Glomerular visceral epithelial cell (primary cell): ENCODE data around the gene ASIC1.
A peak's percentile ranks its signal among the peaks of the same experiment; 100 is the strongest.

ENCODE experiments used
- DNase-seq: peaks from one replicate; pipeline ENCODE4 v3.0.0-alpha.2; 2016; ENCODE audit errors: extremely low spot score

ASIC1 gene

DNA sequence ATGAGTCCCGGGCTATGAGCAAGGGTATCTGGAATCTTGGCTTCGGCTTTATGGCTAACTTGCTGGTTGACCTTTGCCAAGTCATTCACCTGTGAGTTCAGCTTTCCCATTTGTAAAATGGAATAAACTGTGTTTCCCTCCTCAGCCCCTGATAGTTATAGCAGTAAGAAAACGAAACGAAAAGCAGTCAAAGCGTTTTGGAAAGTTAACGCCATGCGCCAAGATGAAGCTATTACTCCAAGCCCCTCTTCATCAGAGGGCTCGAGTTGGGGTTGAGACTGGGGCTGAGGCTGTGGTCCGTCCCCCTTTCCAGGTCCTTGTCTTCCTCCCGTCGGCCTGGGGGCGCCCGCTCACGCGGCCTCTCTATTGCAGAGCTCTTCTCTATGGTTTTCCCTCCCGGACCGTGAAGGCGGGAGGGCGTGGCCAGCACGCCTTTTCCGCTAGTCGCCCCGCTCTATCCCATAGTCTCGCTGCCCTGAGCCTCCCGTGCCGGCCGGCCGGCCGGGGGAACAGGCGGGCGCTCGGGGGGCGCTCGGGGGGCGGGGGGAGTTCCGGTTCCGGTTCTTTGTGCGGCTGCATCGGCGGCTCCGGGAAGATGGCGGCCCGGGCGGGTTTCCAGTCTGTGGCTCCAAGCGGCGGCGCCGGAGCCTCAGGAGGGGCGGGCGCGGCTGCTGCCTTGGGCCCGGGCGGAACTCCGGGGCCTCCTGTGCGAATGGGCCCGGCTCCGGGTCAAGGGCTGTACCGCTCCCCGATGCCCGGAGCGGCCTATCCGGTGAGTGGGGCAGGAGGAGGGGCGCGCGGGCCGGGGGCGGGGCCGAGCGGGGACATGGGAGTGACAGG is 27.6 kb downstream of the ASIC1 start, which contains the start of gene SMARCD1:
Gene SMARCD1, plus strand, starts transcription at position 568 of the 840 bp plus-strand sequence. Its CDS starts 28 bp downstream, at position 596.
- peak; percentile 92 for DNase-seq

DNA sequence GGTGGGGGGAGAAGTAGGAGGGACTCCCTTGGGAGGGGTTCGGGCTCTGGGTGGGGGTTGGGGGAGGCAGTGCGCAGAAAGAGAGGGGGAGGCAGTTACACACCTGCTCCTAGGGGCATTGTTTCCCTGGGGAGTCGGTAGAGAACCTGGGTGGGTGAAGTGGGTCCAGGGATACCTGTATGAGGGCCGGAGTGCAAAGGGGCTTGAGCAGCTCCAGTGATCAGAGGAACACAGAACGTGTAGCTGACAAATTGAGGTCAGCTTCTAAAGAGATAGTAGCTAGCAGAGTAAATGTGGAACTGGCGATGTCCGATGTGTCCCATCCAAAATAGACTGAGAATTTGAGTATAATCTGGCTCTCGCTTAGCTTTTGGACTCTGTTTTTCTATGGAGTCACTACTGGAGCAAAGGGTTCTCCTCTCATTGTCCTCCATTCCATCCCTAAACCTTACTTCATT is 28.2 kb downstream of the ASIC1 start:
- no peak for DNase-seq

DNA sequence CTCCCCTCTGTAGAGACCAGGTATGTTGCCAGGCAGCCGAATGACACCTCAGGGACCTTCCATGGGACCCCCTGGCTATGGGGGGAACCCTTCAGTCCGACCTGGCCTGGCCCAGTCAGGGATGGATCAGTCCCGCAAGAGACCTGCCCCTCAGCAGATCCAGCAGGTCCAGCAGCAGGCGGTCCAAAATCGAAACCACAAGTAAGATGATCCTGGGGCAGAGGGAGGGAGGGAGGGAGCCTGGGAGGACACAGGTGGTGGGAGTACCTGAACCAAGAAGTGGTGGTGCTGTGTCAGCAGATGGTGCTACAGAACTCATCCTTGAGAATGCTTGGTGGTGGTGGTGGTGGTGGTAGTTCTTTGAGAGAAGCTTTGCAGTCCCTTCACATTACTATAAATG is 28.8 kb downstream of the ASIC1 start:
- no peak for DNase-seq

DNA sequence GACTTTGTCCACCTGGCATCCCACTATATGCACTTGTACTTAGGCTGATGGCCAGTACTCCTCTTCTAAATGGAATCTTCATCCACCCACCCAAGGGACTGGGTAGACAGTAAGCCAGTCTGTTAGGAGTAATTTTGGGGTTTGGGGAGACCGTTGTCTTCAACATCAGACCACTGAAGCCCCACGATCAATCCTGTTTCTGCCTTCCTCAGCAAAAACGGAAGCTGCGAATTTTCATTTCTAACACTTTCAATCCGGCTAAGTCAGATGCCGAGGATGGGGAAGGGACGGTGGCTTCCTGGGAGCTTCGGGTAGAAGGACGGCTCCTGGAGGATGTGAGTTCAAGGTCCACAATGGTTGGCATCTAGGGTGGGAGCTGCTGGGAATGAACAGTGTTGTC is 29.8 kb downstream of the ASIC1 start:
- no peak for DNase-seq

DNA sequence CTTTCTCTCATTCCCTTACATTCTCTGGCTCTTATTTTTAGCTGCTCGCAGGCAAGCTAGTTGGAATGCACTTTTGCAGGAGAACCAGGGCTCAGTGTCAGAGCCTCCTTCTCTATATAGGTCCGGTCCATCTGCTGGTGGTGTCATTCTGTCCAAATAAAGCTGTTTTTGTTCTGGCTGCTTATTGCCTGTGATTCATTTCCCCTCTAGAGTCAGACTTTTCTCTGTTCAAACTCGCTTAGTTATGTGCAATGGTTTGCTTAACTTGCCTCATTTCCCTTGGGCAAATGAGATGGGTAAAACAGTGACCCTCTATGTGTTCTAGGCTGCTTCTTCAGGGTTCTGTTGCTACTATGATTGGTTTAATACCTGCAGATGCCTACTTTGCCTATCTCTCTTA is 30.6 kb downstream of the ASIC1 start:
- DNase-seq: no peak

DNA sequence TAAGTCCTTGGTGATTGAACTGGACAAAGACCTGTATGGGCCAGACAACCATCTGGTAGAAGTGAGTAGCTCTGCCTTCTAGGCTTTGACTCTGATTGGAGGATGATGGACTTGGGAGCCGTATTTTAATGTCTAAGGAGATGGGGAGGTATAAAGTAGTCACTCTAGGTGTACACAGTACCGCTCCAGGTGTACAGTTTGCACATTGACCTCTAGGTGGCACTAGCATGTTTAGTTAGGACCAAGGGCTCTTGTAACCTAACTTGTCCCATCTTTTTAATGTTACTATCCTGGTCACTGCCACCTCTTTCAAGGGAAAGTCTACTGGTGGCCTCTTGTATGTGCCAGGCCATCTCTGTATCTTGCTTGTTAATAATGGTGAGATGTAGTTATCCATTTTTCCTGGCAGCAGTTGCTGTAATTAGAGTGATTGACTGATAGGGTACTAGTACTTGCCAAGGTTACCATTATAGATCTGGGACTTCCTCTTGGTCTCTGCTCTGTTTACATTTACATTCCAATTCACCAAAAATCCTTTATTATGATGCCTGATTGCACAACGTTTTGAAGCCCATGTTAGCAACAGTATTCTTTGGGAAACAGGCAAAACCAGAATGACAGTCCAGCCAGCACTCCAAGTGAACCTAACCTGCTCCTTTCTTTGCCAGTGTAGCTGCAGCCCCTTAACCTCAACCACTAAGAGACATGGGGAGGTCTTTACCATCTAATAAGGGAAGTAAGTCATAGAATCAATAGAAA is 31.4 kb downstream of the ASIC1 start:
- DNase-seq: peak; percentile 54

DNA sequence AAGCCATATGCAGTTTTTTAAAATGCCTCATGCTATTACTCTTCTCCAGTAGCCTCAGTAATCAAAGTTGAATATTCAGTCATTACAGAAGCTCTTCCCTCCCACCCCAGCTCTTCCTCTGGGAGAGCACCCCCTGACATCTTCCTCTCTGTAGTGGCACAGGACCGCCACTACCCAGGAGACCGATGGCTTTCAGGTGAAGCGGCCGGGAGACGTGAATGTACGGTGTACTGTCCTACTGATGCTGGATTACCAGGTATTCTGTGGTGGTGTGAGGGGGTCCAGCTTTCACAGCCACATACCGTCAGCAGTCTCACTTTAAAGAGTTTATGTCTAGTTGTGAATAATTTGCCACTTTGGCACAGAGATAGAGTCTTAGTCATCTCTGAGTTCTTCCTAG is 32.3 kb downstream of the ASIC1 start:
- DNase-seq: no peak

DNA sequence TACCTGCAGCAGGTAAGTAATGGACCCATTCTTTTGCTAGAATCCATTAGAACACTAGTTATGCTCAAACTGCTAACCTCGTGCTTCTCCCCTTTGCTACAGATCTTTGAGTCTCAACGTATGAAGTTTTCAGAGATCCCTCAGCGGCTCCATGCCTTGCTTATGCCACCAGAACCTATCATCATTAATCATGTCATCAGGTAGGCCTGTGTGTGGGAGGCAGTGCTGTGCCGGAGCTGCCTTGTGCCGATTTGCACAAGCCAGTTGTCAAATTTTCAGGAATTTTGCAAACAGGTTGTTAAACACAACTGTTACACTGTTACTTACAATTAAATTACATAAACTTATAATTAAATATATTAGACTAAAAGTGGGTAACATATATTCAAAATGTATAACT is 33.0 kb downstream of the ASIC1 start:
- no peak for DNase-seq

DNA sequence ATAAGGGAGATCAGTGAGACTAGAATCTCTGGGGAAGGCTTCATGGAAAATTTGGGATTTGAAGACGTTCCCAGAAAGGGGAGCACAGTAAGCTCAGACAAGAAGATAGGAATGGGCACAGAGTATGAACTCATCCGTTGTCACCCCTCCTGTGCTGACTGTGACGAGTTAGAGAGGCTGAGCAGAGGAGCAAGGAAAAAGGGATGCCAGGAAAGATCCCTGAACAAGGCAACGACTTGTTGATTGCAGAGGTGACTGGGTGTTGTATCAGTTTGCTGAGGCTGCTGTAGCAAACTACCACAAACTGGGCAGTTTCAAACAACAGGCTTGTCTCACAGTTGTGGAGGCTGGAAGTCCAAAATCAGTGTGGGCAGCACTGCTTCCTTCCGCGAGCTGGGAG is 40.6 kb downstream of the ASIC1 start:
- DNase-seq: no peak

DNA sequence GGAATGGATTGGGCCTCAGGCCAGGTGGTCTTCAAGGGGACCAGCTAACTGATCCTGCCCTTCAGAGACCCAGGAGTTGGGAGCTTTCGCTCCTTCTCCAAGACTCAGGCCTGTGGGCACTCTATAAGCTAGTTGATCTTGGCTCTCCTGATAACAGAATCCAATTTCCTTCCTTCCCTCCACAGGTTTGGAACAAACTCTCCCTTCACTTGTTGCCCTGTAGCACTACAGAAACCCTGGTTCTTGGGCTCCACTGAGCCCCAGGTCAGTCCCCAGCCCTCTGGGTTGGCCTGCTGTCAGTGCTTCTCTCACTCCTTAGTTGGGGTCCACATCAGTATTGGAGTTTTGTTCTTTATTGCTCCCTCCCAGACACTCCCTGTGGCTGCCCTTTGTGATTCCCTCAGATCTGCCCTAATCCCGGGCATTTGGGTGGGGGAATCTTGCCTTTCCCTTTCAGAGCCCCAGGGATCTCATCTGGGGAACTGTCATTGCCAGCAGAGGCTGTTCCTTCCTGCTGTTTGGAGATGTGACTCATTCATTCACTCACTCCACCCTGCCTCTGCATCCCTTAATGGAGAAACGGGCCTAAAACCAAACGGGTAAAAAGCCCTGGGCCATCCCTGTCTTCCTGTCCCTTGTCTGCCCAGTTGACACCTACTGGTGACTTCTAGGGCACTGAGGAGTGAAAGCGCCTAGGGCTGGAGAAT is 42.1 kb downstream of the ASIC1 start:
- DNase-seq: no peak

DNA sequence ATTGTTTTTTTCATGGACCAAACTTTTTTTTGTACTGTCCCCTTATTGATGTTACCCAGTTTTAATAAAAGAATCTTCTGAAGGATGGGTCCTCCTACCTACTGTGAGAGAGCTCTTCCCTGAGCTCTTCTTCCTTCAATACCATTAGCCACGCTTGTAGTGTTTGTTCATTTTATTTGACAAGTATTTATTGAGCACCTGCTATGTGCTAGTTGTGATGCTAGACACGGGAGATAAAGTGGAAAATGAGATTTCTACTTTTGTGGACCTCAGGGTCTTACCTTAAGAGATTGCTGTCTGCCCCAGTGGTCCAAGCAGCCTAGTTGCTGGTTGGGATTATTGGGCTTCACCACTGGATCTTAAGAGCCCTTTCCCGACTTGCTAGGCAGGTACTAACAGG is 43.2 kb downstream of the ASIC1 start:
- no peak for DNase-seq

DNA sequence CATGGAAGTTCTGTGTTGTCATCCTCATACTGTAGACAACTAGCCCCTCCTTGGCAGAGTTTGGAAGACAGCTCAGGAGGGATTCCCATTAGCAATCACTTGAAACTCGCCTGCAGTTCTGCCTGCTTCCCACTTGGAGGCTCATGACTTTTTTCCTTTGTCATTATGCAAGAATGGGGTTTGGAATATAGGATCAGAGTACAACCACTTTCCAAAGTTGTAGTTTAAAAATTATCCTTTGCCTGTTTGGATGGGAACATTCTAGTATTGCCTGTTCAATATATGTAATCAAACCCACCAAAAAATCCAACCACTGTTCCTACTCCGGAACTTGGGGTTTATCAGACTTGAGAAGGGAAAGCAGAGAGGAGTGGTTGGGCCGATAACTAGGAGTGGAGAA is 44.3 kb downstream of the ASIC1 start:
- DNase-seq: peak; percentile 37

DNA sequence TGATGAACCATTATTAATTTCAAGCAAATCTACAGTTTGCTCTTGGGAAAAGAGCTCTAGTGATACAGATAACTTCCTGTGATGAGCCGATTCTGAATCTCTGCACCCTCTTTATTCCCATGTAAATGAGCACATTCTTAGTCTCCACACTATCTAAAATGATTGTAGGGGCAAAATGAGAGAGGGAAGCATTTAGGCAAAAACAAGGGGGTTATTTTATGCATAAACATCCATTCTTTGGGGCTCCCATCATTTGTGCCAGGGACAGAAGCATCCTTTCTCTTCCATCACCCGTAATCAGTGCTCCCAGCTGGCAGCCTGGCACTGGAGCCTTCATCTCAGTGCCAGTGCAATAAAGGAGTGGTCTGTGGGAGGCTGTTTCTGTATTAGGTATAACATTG is 44.7 kb downstream of the ASIC1 start:
- DNase-seq: no peak

DNA sequence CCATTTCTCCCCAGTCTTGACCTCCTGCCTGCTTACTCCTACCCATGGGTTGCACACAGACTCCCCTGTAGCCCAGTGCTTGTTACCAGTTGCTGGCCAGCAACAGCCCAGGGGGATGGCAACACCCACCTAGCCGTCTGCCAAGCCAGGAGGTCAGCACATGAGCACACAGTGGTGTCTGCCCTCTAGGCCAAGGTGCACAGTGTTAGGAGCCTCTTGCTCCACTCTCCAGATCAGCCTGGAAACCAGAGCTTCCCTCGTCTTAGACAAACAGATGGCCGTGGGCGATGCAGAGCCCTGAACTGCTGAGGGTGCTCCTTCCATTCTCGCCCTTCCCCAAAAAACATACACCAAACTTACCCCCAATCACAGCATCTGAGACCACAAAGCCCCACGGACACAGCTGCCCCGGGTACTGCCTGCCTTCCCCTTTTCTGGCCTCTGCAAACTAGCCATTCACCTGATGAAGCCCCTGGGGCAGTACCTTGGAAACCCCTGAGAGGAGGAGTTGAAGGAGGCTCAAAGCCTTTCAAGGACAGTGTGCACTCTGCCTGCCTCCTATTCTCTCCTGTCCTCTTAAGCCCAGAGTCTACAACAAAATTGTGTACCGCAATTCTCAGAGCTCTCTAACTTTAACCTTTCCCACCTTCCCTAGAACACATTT is 45.4 kb downstream of the ASIC1 start:
- no peak for DNase-seq

DNA sequence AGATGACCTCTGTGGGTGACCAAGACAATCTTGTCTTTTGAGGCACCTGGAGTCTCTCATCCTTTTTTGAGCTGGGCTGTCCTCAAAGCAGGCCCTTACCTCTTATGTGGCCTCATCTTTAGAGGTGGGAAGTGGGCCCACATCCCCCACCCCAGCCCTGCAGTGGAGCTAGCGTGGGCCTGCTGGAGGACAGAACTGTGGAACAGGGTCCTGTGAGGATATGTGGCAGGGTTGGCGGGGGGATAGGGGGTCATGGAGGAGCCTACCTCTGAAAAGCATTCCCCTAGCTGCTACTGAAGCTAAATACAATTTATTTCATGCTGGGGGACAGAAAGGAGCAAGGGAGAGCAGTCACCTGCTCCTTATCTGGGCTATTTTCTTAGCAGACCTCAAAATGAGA is 46.0 kb downstream of the ASIC1 start:
- DNase-seq: no peak

DNA sequence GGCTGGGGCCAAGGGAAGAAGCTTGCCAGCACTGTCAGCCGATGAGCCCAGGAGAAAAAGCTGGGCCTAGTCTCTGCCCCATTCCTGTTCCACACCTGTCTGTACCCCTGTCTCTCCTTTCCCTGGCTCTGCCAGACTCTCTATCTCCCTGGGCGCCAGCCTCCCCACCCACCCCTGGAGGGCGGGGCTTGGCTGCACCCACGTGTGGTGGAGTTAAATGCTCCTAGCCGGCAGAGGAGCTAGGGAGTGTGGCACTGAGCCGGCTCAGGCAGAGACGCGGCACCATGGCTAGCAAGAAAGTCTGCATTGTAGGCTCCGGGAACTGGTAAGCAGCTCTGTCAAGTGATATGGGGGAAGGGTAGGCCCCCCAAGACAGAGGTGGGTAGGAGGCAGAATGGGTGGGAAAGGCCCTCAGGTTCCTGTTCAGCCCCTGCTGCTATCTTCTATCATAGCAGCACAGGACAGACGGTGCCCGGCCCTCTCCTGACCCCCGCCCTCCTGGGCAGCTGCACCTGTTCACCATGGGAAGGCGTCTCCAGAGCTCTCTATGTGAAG is 46.4 kb downstream of the ASIC1 start, which contains the start of gene GPD1:
Gene GPD1, plus strand, starts transcription at position 242 of the 555 bp plus-strand sequence. Its CDS starts 43 bp downstream, at position 285.
- DNase-seq: peak; percentile 42

DNA sequence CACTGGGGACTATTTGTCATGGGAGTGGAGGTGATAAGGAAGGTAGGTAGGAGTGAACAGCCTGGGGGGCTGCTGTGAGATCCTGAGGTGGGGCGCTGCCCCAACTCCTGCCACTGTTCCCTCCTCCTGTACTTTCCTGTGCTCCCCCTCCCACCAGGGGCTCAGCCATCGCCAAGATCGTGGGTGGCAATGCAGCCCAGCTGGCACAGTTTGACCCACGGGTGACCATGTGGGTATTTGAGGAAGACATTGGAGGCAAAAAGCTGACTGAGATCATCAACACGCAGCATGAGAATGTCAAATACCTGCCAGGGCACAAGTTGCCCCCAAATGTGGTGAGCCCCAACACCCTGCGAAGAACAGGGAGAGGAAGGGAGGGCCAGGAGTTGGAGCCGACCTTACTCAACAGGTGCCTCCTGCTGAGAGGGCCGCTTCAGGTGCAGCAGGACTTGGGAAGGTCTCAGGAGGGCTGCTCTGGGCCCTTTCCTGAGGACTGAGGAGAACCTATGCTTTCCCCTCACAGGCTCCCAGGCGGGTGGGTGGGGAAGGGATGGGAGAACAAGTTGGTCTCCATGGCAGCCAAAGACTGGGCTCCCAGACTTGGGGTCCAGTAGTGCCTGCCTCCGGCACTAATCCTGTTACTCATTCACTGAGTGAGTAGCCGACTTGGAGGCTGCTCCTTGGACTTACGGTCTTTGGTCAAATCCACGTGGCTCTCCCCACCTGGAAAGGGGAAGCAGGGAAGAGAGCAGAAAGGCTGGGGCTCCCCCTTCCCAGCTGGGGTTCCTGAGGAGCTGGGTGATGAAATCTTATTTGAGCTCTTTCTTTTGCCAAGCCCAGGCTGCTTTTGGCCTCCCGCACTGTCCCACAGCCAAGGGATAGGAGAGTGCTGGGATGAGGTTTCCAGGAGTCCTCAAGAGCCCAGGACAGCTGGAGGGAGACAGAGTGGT is 47.3 kb downstream of the ASIC1 start:
- DNase-seq: no peak

DNA sequence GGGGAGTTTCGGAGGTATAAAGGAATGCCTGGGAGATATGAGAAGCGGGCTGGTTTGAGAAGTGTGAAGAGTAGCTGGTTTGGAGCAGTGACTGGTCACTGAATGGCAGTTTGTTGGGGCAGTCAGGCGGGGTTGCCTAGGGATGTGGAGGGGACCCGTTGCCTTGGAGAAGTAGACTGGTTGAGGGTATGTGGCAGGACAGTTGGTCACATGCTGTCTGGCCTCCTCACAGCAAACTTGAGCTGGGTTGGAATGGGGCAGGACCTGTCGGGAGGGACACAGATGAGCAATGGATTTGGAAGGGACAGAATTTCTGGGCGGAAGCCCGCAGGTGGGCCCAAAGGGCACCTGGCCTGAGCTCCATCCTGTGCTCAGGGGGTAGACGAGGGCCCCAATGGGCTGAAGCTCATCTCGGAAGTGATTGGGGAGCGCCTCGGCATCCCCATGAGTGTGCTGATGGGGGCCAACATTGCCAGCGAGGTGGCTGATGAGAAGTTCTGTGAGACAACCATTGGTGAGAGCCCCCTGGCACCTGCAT is 48.6 kb downstream of the ASIC1 start:
- no peak for DNase-seq

DNA sequence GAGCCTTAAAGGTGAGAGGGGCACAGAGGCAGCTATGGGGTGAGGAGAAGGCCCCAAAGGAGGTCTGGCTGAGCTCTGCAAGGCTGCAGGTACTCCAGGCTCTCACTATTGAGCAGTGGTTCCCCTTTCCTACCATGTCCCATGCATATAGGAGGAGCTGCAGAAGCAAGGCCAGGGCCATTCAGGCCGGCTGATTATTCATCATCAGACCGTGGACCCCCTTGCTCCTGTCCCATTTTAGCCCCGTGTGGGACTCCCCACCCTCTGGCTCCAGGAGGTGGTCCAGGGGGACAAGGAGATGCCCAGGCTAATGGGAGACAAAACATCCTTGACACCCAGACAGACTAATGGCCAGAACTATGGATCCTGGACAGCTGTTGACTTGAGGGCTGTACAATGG is 49.5 kb downstream of the ASIC1 start:
- DNase-seq: no peak
